Vagina (tissue), 2 donors: ENCODE data around the gene DNM2.

ENCODE experiments used
- CTCF ChIP-seq, 3 experiments: fragments of 450-650 bp in 2 of 3; fragments of 200-600 bp in 1 of 3; sonication (generic) in 1 of 3; IDR thresholded peaks; one replicate each; pipeline ENCODE4 v1.5.1; 2017 to 2019; ENCODE audit warnings: antibody characterized with exemption in 3 of 3, mild to moderate bottlenecking in 2 of 3, moderate library complexity in 2 of 3
- POLR2AphosphoS5 ChIP-seq, 2 donors: sonication (generic); formaldehyde crosslinking; IDR thresholded peaks; one replicate each; pipeline ENCODE4 v1.9.0; 2017; ENCODE audit warnings: antibody characterized with exemption in 2 of 2, mild to moderate bottlenecking in 2 of 2, low read depth in 1 of 2; ENCODE audit not compliant: insufficient read depth in 1 of 2

GRCh38 chr19:10852941-10853340 is 135.1 kb downstream of the DNM2 start:
- TF ChIP-seq CTCF (IDR thresholded peaks at IDR 0.05) = no peak
- no peak for TF ChIP-seq POLR2AphosphoS5 (IDR thresholded peaks at IDR 0.05; ENCODE audit: insufficient read depth in 1 of 2, low read depth in 1 of 2)
